Neural cell (in vitro differentiated cells): ENCODE measurements around the gene ARID1A. TPM values are rescaled to one million over a fixed set of nuclear protein-coding genes. Genes with fewer than 3 reads are reported as not detected.

ENCODE experiments used
- H2AFZ ChIP-seq: fragments of 200-600, 300-800 bp; sonication (generic), shearing (Covaris generic); 2 replicates; pipeline ENCODE4 v1.6.0; 2014; ENCODE audit warnings: low read depth, mild to moderate bottlenecking, antibody characterized with exemption, low read length, moderate library complexity
- H3F3A ChIP-seq: fragments of 200-600 bp; shearing (Covaris generic); 2 replicates; pipeline ENCODE4 v1.6.1; 2016; ENCODE audit warnings: mild to moderate bottlenecking, moderate library complexity, mixed read lengths, antibody characterized with exemption, low read length; ENCODE audit not compliant: insufficient read depth, poor library complexity, severe bottlenecking
- H3K27ac ChIP-seq: fragments of 200-600, 300-800 bp; sonication (generic), shearing (Covaris generic); 2 replicates; pipeline ENCODE4 v1.5.1; 2014; ENCODE audit warnings: mild to moderate bottlenecking, low read length, moderate library complexity
- H3K27me3 ChIP-seq: fragments of 300-800, 200-600 bp; sonication (generic), shearing (Covaris generic); 2 replicates; pipeline ENCODE4 v1.6.0; 2014; ENCODE audit warnings: mild to moderate bottlenecking, low read depth, low read length, moderate library complexity; ENCODE audit not compliant: insufficient read depth
- H3K36me3 ChIP-seq: fragments of 300-800, 200-600 bp; sonication (generic), shearing (Covaris generic); 2 replicates; pipeline ENCODE4 v1.5.1; 2014; ENCODE audit warnings: mild to moderate bottlenecking, antibody characterized with exemption, low read length, moderate library complexity; ENCODE audit not compliant: insufficient read depth
- H3K4me2 ChIP-seq: fragments of 300-800, 200-600 bp; sonication (generic), shearing (Covaris generic); 2 replicates; pipeline ENCODE4 v1.6.0; 2014; ENCODE audit warnings: mild to moderate bottlenecking, low read length
- H3K4me3 ChIP-seq: fragments of 300-800, 200-600 bp; sonication (generic), shearing (Covaris generic); 2 replicates; pipeline ENCODE4 v1.5.1; 2014; ENCODE audit warnings: mild to moderate bottlenecking, low read length, moderate library complexity
- H3K79me2 ChIP-seq: fragments of 200-600 bp; shearing (Covaris generic); replicated peaks from 2 replicates; pipeline ENCODE4 v1.6.0; 2014; ENCODE audit warnings: mild to moderate bottlenecking, low read length, moderate library complexity; ENCODE audit not compliant: insufficient read depth
- H3K9ac ChIP-seq: fragments of 300-800, 200-600 bp; sonication (generic), shearing (Covaris generic); 2 replicates; pipeline ENCODE4 v1.6.1; 2016; ENCODE audit warnings: mild to moderate bottlenecking, low read length, mixed read lengths
- H3K9me2 ChIP-seq: fragments of 200-600 bp; shearing (Covaris generic); 2 replicates; pipeline ENCODE4 v1.6.1; 2016; ENCODE audit warnings: mild to moderate bottlenecking, low read length, mixed read lengths; ENCODE audit not compliant: insufficient read depth
- H3K9me3 ChIP-seq: fragments of 200-600, 300-800 bp; sonication (generic), shearing (Covaris generic); 2 replicates; pipeline ENCODE4 v1.6.1; 2016; ENCODE audit warnings: mild to moderate bottlenecking, mixed run types, low read length, moderate library complexity, mixed read lengths
- H4K20me1 ChIP-seq: fragments of 200-600 bp; shearing (Covaris generic); 2 replicates; pipeline ENCODE4 v1.6.1; 2016; ENCODE audit warnings: mild to moderate bottlenecking, mixed run types; ENCODE audit not compliant: insufficient read depth
- EP300 ChIP-seq: fragments of 450-650 bp; conservative IDR thresholded peaks from 2 replicates; pipeline ENCODE4 v1.6.1; 2014; ENCODE audit warnings: antibody characterized with exemption, mild to moderate bottlenecking, moderate library complexity; ENCODE audit not compliant: poor library complexity, severe bottlenecking
- EZH2 ChIP-seq: fragments of 200-600, 300-800 bp; shearing (Covaris generic), sonication (generic); IDR thresholded peaks from 2 replicates; pipeline ENCODE4 v1.6.1; 2014; ENCODE audit warnings: antibody characterized with exemption, low read length, borderline replicate concordance, mild to moderate bottlenecking; ENCODE audit not compliant: insufficient read depth, poor library complexity, severe bottlenecking
- MXI1 ChIP-seq: fragments of 450-650 bp; conservative IDR thresholded peaks from 2 replicates; pipeline ENCODE4 v1.6.1; 2014; ENCODE audit warnings: antibody characterized with exemption, mild to moderate bottlenecking; ENCODE audit not compliant: poor library complexity, severe bottlenecking
- POLR2AphosphoS5 ChIP-seq: IDR thresholded peaks from 2 replicates; pipeline ENCODE4 v1.6.1; 2012
- RAD21 ChIP-seq: fragments of 450-650 bp; conservative IDR thresholded peaks from 2 replicates; pipeline ENCODE4 v1.6.1; 2014; ENCODE audit warnings: antibody characterized with exemption, mild to moderate bottlenecking, moderate library complexity
- SMC3 ChIP-seq: fragments of 450-650 bp; conservative IDR thresholded peaks from 2 replicates; pipeline ENCODE4 v1.6.1; 2014; ENCODE audit warnings: antibody characterized with exemption, mild to moderate bottlenecking, moderate library complexity; ENCODE audit not compliant: poor library complexity
- TAF1 ChIP-seq: IDR thresholded peaks from 2 replicates; pipeline ENCODE4 v1.6.1; 2012; ENCODE audit warnings: low read depth
- polyA plus RNA-seq: library from polyadenylated mRNA; depleted of rRNA; stranded (reverse); fragments of >200 nt; gene quantifications from 2 replicates; pipeline ENCODE4 v1.2.3, GENCODE V29; 2014
- TF ChIP-seq, protein P1 (sequence below): IDR thresholded peaks from 2 replicates; pipeline ENCODE4 v1.6.1; 2012; ENCODE audit warnings: borderline replicate concordance
- TF ChIP-seq, protein P2 (sequence below): fragments of 450-650 bp; IDR thresholded peaks from 2 replicates; pipeline ENCODE4 v1.5.1; 2014; ENCODE audit warnings: antibody characterized with exemption, mild to moderate bottlenecking, moderate library complexity; ENCODE audit not compliant: poor library complexity, severe bottlenecking

The ARID1A gene
- polyA plus RNA-seq, 1 donor from 2014 or later: 13.2 TPM

GRCh38 chr1:26745191-26745590 is 49.4 kb downstream of the ARID1A start:
- Histone ChIP-seq H3K4me3 (no peak overlapping the region), H3K9me2 (no peaks in the 10 kb centered on the region), H4K20me1 (peaks cover 19% of the 10 kb centered on the region), H3K36me3 (peaks cover 8% of the 10 kb centered on the region), H2AFZ (no peak overlapping the region), H3F3A (no peaks in the 10 kb centered on the region), H3K27me3 (no peaks in the 10 kb centered on the region), H3K27ac (no peak overlapping the region), H3K79me2 (peaks cover 91% of the 10 kb centered on the region), H3K9ac (no peak overlapping the region), H3K4me2 (no peak overlapping the region), H3K9me3 (no peaks in the 10 kb centered on the region)
- TF ChIP-seq, protein P1, sequence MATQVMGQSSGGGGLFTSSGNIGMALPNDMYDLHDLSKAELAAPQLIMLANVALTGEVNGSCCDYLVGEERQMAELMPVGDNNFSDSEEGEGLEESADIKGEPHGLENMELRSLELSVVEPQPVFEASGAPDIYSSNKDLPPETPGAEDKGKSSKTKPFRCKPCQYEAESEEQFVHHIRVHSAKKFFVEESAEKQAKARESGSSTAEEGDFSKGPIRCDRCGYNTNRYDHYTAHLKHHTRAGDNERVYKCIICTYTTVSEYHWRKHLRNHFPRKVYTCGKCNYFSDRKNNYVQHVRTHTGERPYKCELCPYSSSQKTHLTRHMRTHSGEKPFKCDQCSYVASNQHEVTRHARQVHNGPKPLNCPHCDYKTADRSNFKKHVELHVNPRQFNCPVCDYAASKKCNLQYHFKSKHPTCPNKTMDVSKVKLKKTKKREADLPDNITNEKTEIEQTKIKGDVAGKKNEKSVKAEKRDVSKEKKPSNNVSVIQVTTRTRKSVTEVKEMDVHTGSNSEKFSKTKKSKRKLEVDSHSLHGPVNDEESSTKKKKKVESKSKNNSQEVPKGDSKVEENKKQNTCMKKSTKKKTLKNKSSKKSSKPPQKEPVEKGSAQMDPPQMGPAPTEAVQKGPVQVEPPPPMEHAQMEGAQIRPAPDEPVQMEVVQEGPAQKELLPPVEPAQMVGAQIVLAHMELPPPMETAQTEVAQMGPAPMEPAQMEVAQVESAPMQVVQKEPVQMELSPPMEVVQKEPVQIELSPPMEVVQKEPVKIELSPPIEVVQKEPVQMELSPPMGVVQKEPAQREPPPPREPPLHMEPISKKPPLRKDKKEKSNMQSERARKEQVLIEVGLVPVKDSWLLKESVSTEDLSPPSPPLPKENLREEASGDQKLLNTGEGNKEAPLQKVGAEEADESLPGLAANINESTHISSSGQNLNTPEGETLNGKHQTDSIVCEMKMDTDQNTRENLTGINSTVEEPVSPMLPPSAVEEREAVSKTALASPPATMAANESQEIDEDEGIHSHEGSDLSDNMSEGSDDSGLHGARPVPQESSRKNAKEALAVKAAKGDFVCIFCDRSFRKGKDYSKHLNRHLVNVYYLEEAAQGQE: no peak
- TF ChIP-seq SMC3: no peak
- TF ChIP-seq RAD21: no peak
- TF ChIP-seq EP300: no peak
- no peak for TF ChIP-seq MXI1
- TF ChIP-seq POLR2AphosphoS5: no peak
- TF ChIP-seq TAF1: no peak
- TF ChIP-seq EZH2: no peak
- TF ChIP-seq, protein P2, sequence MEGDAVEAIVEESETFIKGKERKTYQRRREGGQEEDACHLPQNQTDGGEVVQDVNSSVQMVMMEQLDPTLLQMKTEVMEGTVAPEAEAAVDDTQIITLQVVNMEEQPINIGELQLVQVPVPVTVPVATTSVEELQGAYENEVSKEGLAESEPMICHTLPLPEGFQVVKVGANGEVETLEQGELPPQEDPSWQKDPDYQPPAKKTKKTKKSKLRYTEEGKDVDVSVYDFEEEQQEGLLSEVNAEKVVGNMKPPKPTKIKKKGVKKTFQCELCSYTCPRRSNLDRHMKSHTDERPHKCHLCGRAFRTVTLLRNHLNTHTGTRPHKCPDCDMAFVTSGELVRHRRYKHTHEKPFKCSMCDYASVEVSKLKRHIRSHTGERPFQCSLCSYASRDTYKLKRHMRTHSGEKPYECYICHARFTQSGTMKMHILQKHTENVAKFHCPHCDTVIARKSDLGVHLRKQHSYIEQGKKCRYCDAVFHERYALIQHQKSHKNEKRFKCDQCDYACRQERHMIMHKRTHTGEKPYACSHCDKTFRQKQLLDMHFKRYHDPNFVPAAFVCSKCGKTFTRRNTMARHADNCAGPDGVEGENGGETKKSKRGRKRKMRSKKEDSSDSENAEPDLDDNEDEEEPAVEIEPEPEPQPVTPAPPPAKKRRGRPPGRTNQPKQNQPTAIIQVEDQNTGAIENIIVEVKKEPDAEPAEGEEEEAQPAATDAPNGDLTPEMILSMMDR: no peak

DNA sequence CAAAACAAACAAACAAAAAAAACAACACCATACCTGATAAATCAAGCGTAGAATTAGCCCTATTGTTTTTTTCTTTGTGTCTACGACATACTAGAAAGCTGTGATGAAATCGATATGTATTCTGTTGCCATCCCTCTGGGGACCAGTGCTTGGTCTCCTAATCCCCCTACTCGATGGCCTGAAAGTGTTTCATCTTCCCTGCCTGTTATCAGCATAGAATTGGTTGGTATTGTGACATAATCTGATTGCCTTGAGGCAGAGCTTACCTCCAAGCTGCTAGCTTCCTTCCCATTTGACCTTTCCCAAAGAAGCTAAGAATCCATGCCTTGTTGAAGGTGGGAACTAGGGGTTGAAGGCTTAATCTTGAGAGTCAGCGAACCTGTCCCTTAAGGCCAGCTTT is 51.2 kb downstream of the ARID1A start:
- no peak for TF ChIP-seq RAD21
- TF ChIP-seq TAF1: no peak
- Histone ChIP-seq H3K27ac (no peak overlapping the region), H3K36me3 (peaks cover 5% of the 10 kb centered on the region), H3K4me3 (no peak overlapping the region), H3F3A (no peaks in the 10 kb centered on the region), H3K9ac (no peak overlapping the region), H3K27me3 (no peaks in the 10 kb centered on the region), H3K79me2 (peaks cover 85% of the 10 kb centered on the region), H3K4me2 (no peak overlapping the region), H4K20me1 (peaks cover 17% of the 10 kb centered on the region), H2AFZ (no peak overlapping the region), H3K9me2 (no peaks in the 10 kb centered on the region), H3K9me3 (no peaks in the 10 kb centered on the region)

DNA sequence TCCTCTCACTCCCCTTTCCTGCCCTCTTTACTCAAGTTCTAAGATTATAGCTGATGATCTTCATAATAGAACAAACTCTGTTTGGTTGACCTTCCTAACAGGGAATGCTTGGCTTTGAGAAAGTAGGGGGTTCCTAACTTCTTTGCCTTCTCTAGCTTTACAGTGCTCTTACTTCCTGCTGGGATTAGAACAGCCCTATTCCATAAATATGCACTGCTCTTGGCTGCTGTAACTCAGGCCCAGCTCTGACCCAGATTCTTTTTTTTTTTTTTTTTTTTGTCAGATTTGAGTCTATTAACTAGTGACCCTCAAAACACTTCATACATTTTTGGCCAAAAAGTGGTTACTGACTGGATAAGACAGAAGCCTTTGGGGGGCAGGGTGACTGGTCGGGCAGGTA is 52.5 kb downstream of the ARID1A start:
- H3K27me3 ChIP-seq: no peaks in the 10 kb centered on the region

More for the DNA sequence above, 52.5 kb downstream of the ARID1A start:
- H3F3A ChIP-seq: no peaks in the 10 kb centered on the region
- TF ChIP-seq MXI1: no peak
- no peak overlapping the region for H3K27ac ChIP-seq
- peaks cover 87% of the 10 kb centered on the region for H3K79me2 ChIP-seq
- no peaks in the 10 kb centered on the region for H3K9me3 ChIP-seq
- no peaks in the 10 kb centered on the region for H3K9me2 ChIP-seq
- no peak overlapping the region for H3K9ac ChIP-seq
- peaks cover 5% of the 10 kb centered on the region for H3K36me3 ChIP-seq
- H3K4me2 ChIP-seq: no peak overlapping the region
- no peak overlapping the region for H2AFZ ChIP-seq
- no peak overlapping the region for H3K4me3 ChIP-seq
- H4K20me1 ChIP-seq: peaks cover 13% of the 10 kb centered on the region
